GM23338 (cell line): ENCODE results near the gene HLCS. TPM values are rescaled to one million over a fixed set of nuclear protein-coding genes. Genes with fewer than 3 reads are reported as not detected.

ENCODE experiments used
- ATAC-seq: fragments of 200-7000 bp; cut with Tn5 transposase; 3 replicates; pipeline ENCODE4 v1.9.1; 2020
- DNase-seq: peaks from one replicate; pipeline ENCODE4 v3.0.0-alpha.2; 2015; ENCODE audit warnings: low spot score
- H2AFZ ChIP-seq: fragments of 200-600 bp; sonication (generic); 2 replicates; pipeline ENCODE4 v1.8.0; 2016; ENCODE audit warnings: antibody characterized with exemption, mild to moderate bottlenecking, moderate library complexity
- H3F3A ChIP-seq: fragments of 200-600 bp; sonication (generic); replicated peaks from 2 replicates; pipeline ENCODE4 v1.8.0; 2017; ENCODE audit warnings: antibody characterized with exemption, mixed run types, low read depth
- H3K27ac ChIP-seq: fragments of 200-600 bp; sonication (generic); 2 replicates; pipeline ENCODE4 v1.6.1; 2016; ENCODE audit warnings: low read depth
- H3K27me3 ChIP-seq: fragments of 200-600 bp; sonication (generic); 2 replicates; pipeline ENCODE4 v1.8.0; 2016; ENCODE audit warnings: mild to moderate bottlenecking, mixed run types, moderate library complexity; ENCODE audit not compliant: insufficient read depth
- H3K36me3 ChIP-seq: fragments of 200-600 bp; sonication (generic); 2 replicates; pipeline ENCODE4 v1.8.0; 2016; ENCODE audit warnings: mild to moderate bottlenecking; ENCODE audit not compliant: insufficient read depth
- H3K4me1 ChIP-seq: fragments of 200-600 bp; sonication (generic); 2 replicates; pipeline ENCODE4 v1.8.0; 2016; ENCODE audit warnings: mild to moderate bottlenecking, moderate library complexity; ENCODE audit not compliant: insufficient read depth
- H3K4me2 ChIP-seq: fragments of 200-600 bp; sonication (generic); 2 replicates; pipeline ENCODE4 v1.7.1; 2017; ENCODE audit warnings: mixed run types
- H3K4me3 ChIP-seq: fragments of 200-600 bp; sonication (generic); 2 replicates; pipeline ENCODE4 v1.6.1; 2016; ENCODE audit warnings: mixed run types
- H3K79me2 ChIP-seq: fragments of 200-600 bp; sonication (generic); replicated peaks from 2 replicates; pipeline ENCODE4 v1.8.0; 2017; ENCODE audit warnings: mild to moderate bottlenecking; ENCODE audit not compliant: insufficient read depth
- H3K9me2 ChIP-seq: fragments of 200-600 bp; sonication (generic); 2 replicates; pipeline ENCODE4 v1.8.0; 2017; ENCODE audit not compliant: insufficient read depth
- H4K20me1 ChIP-seq: fragments of 200-600 bp; sonication (generic); replicated peaks from 2 replicates; pipeline ENCODE4 v1.8.0; 2017; ENCODE audit warnings: mild to moderate bottlenecking; ENCODE audit not compliant: insufficient read depth
- H3K27ac Mint-ChIP-seq: 2 replicates; pipeline ENCODE4 v1.8.0; 2020; ENCODE audit warnings: inconsistent platforms, mild to moderate bottlenecking, moderate library complexity, mixed read lengths
- H3K27me3 Mint-ChIP-seq: 3 replicates; pipeline ENCODE4 v1.8.0; 2022; ENCODE audit warnings: low read depth, mild to moderate bottlenecking, moderate library complexity, mixed read lengths, inconsistent platforms; ENCODE audit not compliant: insufficient read depth, poor library complexity
- H3K36me3 Mint-ChIP-seq: 3 replicates; pipeline ENCODE4 v1.8.0; 2021; ENCODE audit warnings: low read depth, mild to moderate bottlenecking, inconsistent platforms, moderate library complexity, mixed read lengths
- H3K4me1 Mint-ChIP-seq: 3 replicates; pipeline ENCODE4 v1.8.0; 2020; ENCODE audit warnings: mild to moderate bottlenecking, inconsistent platforms, mixed read lengths
- H3K4me3 Mint-ChIP-seq: 3 replicates; pipeline ENCODE4 v1.8.0; 2021; ENCODE audit warnings: moderate library complexity, mild to moderate bottlenecking, inconsistent platforms, mixed read lengths
- H3K9me3 Mint-ChIP-seq: 3 replicates; pipeline ENCODE4 v1.8.0; 2020; ENCODE audit warnings: moderate library complexity, mild to moderate bottlenecking, inconsistent platforms, mixed read lengths
- CREB1 ChIP-seq: fragments of 250-450 bp; sonication (Bioruptor Pico); IDR thresholded peaks from 2 replicates; pipeline ENCODE4 v1.5.0; 2020; ENCODE audit warnings: low read depth, mild to moderate bottlenecking, moderate library complexity
- CTCF ChIP-seq, 2 experiments: fragments of 200-600 bp in 1 of 2; sonication (generic) in 1 of 2; conservative IDR thresholded peaks; 2 replicates each; pipeline versions ENCODE4 v1.5.1 to v1.6.1; 2016 to 2017; ENCODE audit warnings: antibody characterized with exemption in 2 of 2, low read depth in 2 of 2, mild to moderate bottlenecking in 2 of 2, moderate library complexity in 1 of 2
- ETS1 ChIP-seq: IDR thresholded peaks from 2 replicates; pipeline ENCODE4 v1.6.1; 2016; ENCODE audit warnings: antibody characterized with exemption
- EZH2 ChIP-seq: fragments of 200-600 bp; sonication (generic); IDR thresholded peaks from one replicate; pipeline ENCODE4 v1.8.0; 2017; ENCODE audit warnings: antibody characterized with exemption, mild to moderate bottlenecking, low read depth; ENCODE audit not compliant: unreplicated experiment
- EZH2phosphoT487 ChIP-seq: fragments of 200-600 bp; sonication (generic); IDR thresholded peaks from one replicate; pipeline ENCODE4 v1.8.1; 2018; ENCODE audit warnings: antibody characterized with exemption; ENCODE audit not compliant: unreplicated experiment
- JUNB ChIP-seq: IDR thresholded peaks from one replicate; pipeline ENCODE4 v1.6.1; 2016; ENCODE audit warnings: antibody characterized with exemption; ENCODE audit not compliant: unreplicated experiment
- REST ChIP-seq: IDR thresholded peaks from one replicate; pipeline ENCODE4 v1.6.1; 2018; ENCODE audit warnings: antibody characterized with exemption; ENCODE audit not compliant: unreplicated experiment
- STAT1 ChIP-seq: IDR thresholded peaks from one replicate; pipeline ENCODE4 v1.6.1; 2016; ENCODE audit warnings: antibody characterized with exemption; ENCODE audit not compliant: unreplicated experiment
- ZNF114 ChIP-seq: fragments of 250-450 bp; sonication (Bioruptor Pico); IDR thresholded peaks from 2 replicates; pipeline ENCODE4 v1.5.0; 2020; ENCODE audit warnings: mild to moderate bottlenecking, moderate library complexity
- ZNF331 ChIP-seq: fragments of 250-450 bp; sonication (Bioruptor Pico); IDR thresholded peaks from 2 replicates; pipeline ENCODE4 v1.5.0; 2020; ENCODE audit warnings: low read depth, mild to moderate bottlenecking, moderate library complexity
- polyA plus RNA-seq: library from polyadenylated mRNA; unstranded; fragments of >200 nt; fragmentation: Nextera tagmentation; extraction: Ambion mirVana; gene quantifications from 2 replicates; pipeline ENCODE4 v1.2.1, GENCODE V29; 2016
- total RNA-seq: library from RNA; depleted of rRNA; stranded (reverse); fragments of >200 nt; shearing (Covaris generic); gene quantifications from 2 replicates; pipeline ENCODE4 v1.2.3, GENCODE V29; 2014

Gene HLCS
- total and polyA plus RNA-seq, 2 experiments from 2014 or later, result 6.1 to 14.7 TPM

GRCh38 chr21:37006486-37007291 lies 40.2 kb upstream of the HLCS start, which contains the start of gene RIPPLY3:
RIPPLY3 (plus strand) TSS chr21:37006702; CDS start chr21:37006773, 71 bp downstream.
- DNase-seq (peak; percentile 75), ATAC-seq (peak; percentile 45)
- Histone ChIP-seq H3K4me2 (peak within 1 kb of the TSS; percentile 89), H2AFZ (peak within 1 kb of the TSS; percentile 98), H4K20me1 (peaks cover 4% of the 10 kb centered on the region; the same call in 1 of the 2 replicates), H3F3A (no peaks in the 10 kb centered on the region), H3K4me3 (peak within 1 kb of the TSS; percentile 70), H3K27ac (no peak within 1 kb of the TSS), H3K36me3 (no peaks in the 10 kb centered on the region), H3K79me2 (no peaks in the 10 kb centered on the region), H3K27me3 (peaks cover 58% of the 10 kb centered on the region), H3K9me2 (no peaks in the 10 kb centered on the region), H3K4me1 (peaks cover 8% of the 10 kb centered on the region; the same call in 1 of the 2 replicates)
- Mint-ChIP-seq H3K9me3 (no peaks in the 10 kb centered on the region), H3K4me3 (peak within 1 kb of the TSS; percentile 69), H3K27ac (no peak within 1 kb of the TSS), H3K36me3 (no peaks in the 10 kb centered on the region), H3K4me1 (peaks cover 7% of the 10 kb centered on the region), H3K27me3 (peaks cover 47% of the 10 kb centered on the region)
- TF ChIP-seq ETS1 (no peak), EZH2 (peak; percentile 40)

- H3K4me2 ChIP-seq, result peak overlapping the region; percentile 89
- peaks cover 12% of the 10 kb centered on the region for H3K4me1 Mint-ChIP-seq
Observed at GRCh38 chr21:37005548-37006485, 39.3 kb upstream of the HLCS start.

More at GRCh38 chr21:37005548-37006485, 39.3 kb upstream of the HLCS start:
- DNase-seq (peak; percentile 77), ATAC-seq (peak; percentile 23)
- H3K27me3 ChIP-seq, result peaks cover 58% of the 10 kb centered on the region
- peak overlapping the region; percentile 66 for H3K4me3 Mint-ChIP-seq
- no peaks in the 10 kb centered on the region for H3K36me3 ChIP-seq
- no peak overlapping the region for H3K27ac ChIP-seq
- TF ChIP-seq JUNB (no peak), CREB1 (CRISPR knock-in tag) (no peak), EZH2phosphoT487 (no peak), ZNF331 (CRISPR knock-in tag) (no peak), EZH2 (no peak), CTCF (conservative IDR thresholded peaks at IDR 0.05; ENCODE audit: low read depth in 2 of 2) (no peak), ZNF114 (CRISPR knock-in tag) (no peak), STAT1 (no peak), REST (no peak), ETS1 (no peak)
- no peaks in the 10 kb centered on the region for H3K79me2 ChIP-seq
- peak overlapping the region; percentile 70 for H3K4me3 ChIP-seq
- H3K4me1 ChIP-seq, result peaks cover 14% of the 10 kb centered on the region; the same call in 1 of the 2 replicates
- H4K20me1 ChIP-seq, result peaks cover 4% of the 10 kb centered on the region; the same call in 1 of the 2 replicates
- no peaks in the 10 kb centered on the region for H3F3A ChIP-seq
- no peaks in the 10 kb centered on the region for H3K9me3 Mint-ChIP-seq
- no peaks in the 10 kb centered on the region for H3K9me2 ChIP-seq
- H3K27me3 Mint-ChIP-seq, result peaks cover 47% of the 10 kb centered on the region
- H2AFZ ChIP-seq, result peak overlapping the region; percentile 98
- H3K36me3 Mint-ChIP-seq, result no peaks in the 10 kb centered on the region
- H3K27ac Mint-ChIP-seq, result no peak overlapping the region
